AG09309 (cell line): ENCODE measurements around the gene DNAJC22.

Experiments
- DNase-seq: peaks from one replicate; pipeline ENCODE4 v3.0.0-alpha.2; 2010; ENCODE audit warnings: low read depth
- H3K4me3 ChIP-seq: 2 replicates; pipeline ENCODE4 v1.5.1; 2011; ENCODE audit warnings: mild to moderate bottlenecking, low read depth, low read length, moderate library complexity; ENCODE audit not compliant: control insufficient read depth
- CTCF ChIP-seq: IDR thresholded peaks from 2 replicates; pipeline ENCODE4 v1.5.1; 2011; ENCODE audit warnings: mild to moderate bottlenecking, low read depth, low read length, inconsistent platforms; ENCODE audit not compliant: insufficient read depth, control insufficient read depth; ENCODE audit errors: missing control alignments

Gene DNAJC22

GRCh38 chr12:49397000-49397399 is 50.3 kb downstream of the DNAJC22 start:
- no peak for DNase-seq
- no peak for TF ChIP-seq CTCF
- H3K4me3 ChIP-seq: no peak overlapping the region

DNA sequence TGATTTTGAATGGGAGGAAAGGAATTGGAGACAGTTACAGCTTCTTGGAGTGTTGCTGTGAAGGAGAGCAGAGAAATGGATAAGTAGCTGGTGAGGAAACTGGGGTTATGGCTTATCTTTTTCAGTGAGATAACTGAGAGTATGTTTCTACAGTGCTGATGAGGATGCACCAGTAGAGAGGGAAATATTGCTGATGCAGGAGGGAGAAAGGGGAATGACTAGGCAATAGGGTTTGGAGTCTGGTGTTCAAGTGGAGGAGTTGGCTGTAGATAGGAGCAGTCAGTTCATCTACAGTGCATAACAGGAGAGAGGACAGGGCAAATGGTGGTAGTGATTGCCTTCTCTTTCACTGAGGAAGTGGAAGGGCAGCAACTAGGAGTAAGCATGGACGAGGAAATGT is 53.6 kb downstream of the DNAJC22 start:
- no peak for TF ChIP-seq CTCF
- DNase-seq: no peak
- no peak overlapping the region for H3K4me3 ChIP-seq
